Measurements from ENCODE around the gene IL1R2. TPM values are rescaled to one million over a fixed set of nuclear protein-coding genes. Genes with fewer than 3 reads are reported as not detected.

Gene IL1R2
- total and polyA plus RNA-seq, 2 of the 13 experiments (the other 11 are each of a cell fraction or from before 2014, with no cell fraction given): 3.6 to 7.3 TPM

GRCh38 chr2:102046135-102046986, 54.6 kb downstream of the IL1R2 start (continued):
- no peak for TF ChIP-seq ZFYVE20 (CRISPR knock-in tag; IDR thresholded peaks at IDR 0.05; ENCODE audit: borderline replicate concordance, low read depth)
- peak; percentile 99 for TF ChIP-seq MEIS1 (CRISPR knock-in tag; IDR thresholded peaks at IDR 0.05; ENCODE audit: borderline replicate concordance)
- no peak for TF ChIP-seq SCMH1 (CRISPR knock-in tag; IDR thresholded peaks at IDR 0.05; ENCODE audit: borderline replicate concordance)
- TF ChIP-seq MXI1 (IDR thresholded peaks at IDR 0.05; ENCODE audit: borderline replicate concordance, low read depth, low read length): peak; percentile 65; the same call in 1 of the 3 replicates
- peak; percentile 97 for TF ChIP-seq ZNF501 (CRISPR knock-in tag; IDR thresholded peaks at IDR 0.05)
- TF ChIP-seq PPARG (CRISPR knock-in tag; conservative IDR thresholded peaks at IDR 0.05): peak; percentile 97
- peak; percentile 83 for TF ChIP-seq ATF1 (CRISPR knock-in tag; IDR thresholded peaks at IDR 0.05)
- TF ChIP-seq TCF12 (IDR thresholded peaks at IDR 0.05): no peak
- TF ChIP-seq TCF12 (CRISPR knock-in tag; IDR thresholded peaks at IDR 0.05): 0 out of 2 replicates have a peak, but pooled peaks have one; percentile 54
- no peak for TF ChIP-seq RARG (CRISPR knock-in tag; IDR thresholded peaks at IDR 0.05; ENCODE audit: low read depth)
- TF ChIP-seq REL (CRISPR knock-in tag; conservative IDR thresholded peaks at IDR 0.05): no peak
- TF ChIP-seq SKI (IDR thresholded peaks at IDR 0.05; ENCODE audit: partially characterized antibody): peak; percentile 83
- no peak for TF ChIP-seq RNF2 (conservative IDR thresholded peaks at IDR 0.05; ENCODE audit: low read depth)
- no peak for TF ChIP-seq SRSF9 (IDR thresholded peaks at IDR 0.05; ENCODE audit: borderline replicate concordance, insufficient read depth, low read depth, low read length, poor library complexity, severe bottlenecking)
- TF ChIP-seq HOXA3 (CRISPR knock-in tag; IDR thresholded peaks at IDR 0.05): peak; percentile 96
- TF ChIP-seq SNRNP70 (IDR thresholded peaks at IDR 0.05; ENCODE audit: low read depth, low read length): no peak
- TF ChIP-seq ZBTB21 (CRISPR knock-in tag; IDR thresholded peaks at IDR 0.05): peak; percentile 65; the same call in 1 of the 2 replicates
- TF ChIP-seq ATF7-NPFF (CRISPR knock-in tag; IDR thresholded peaks at IDR 0.05; ENCODE audit: low read depth): no peak; the same call in 1 of the 2 replicates
- TF ChIP-seq ASH2L (IDR thresholded peaks at IDR 0.05; ENCODE audit: insufficient read length, low read depth, low read length): peak; percentile 87
- no peak for TF ChIP-seq PHF20 (CRISPR knock-in tag; IDR thresholded peaks at IDR 0.05)
- TF ChIP-seq, protein P1, sequence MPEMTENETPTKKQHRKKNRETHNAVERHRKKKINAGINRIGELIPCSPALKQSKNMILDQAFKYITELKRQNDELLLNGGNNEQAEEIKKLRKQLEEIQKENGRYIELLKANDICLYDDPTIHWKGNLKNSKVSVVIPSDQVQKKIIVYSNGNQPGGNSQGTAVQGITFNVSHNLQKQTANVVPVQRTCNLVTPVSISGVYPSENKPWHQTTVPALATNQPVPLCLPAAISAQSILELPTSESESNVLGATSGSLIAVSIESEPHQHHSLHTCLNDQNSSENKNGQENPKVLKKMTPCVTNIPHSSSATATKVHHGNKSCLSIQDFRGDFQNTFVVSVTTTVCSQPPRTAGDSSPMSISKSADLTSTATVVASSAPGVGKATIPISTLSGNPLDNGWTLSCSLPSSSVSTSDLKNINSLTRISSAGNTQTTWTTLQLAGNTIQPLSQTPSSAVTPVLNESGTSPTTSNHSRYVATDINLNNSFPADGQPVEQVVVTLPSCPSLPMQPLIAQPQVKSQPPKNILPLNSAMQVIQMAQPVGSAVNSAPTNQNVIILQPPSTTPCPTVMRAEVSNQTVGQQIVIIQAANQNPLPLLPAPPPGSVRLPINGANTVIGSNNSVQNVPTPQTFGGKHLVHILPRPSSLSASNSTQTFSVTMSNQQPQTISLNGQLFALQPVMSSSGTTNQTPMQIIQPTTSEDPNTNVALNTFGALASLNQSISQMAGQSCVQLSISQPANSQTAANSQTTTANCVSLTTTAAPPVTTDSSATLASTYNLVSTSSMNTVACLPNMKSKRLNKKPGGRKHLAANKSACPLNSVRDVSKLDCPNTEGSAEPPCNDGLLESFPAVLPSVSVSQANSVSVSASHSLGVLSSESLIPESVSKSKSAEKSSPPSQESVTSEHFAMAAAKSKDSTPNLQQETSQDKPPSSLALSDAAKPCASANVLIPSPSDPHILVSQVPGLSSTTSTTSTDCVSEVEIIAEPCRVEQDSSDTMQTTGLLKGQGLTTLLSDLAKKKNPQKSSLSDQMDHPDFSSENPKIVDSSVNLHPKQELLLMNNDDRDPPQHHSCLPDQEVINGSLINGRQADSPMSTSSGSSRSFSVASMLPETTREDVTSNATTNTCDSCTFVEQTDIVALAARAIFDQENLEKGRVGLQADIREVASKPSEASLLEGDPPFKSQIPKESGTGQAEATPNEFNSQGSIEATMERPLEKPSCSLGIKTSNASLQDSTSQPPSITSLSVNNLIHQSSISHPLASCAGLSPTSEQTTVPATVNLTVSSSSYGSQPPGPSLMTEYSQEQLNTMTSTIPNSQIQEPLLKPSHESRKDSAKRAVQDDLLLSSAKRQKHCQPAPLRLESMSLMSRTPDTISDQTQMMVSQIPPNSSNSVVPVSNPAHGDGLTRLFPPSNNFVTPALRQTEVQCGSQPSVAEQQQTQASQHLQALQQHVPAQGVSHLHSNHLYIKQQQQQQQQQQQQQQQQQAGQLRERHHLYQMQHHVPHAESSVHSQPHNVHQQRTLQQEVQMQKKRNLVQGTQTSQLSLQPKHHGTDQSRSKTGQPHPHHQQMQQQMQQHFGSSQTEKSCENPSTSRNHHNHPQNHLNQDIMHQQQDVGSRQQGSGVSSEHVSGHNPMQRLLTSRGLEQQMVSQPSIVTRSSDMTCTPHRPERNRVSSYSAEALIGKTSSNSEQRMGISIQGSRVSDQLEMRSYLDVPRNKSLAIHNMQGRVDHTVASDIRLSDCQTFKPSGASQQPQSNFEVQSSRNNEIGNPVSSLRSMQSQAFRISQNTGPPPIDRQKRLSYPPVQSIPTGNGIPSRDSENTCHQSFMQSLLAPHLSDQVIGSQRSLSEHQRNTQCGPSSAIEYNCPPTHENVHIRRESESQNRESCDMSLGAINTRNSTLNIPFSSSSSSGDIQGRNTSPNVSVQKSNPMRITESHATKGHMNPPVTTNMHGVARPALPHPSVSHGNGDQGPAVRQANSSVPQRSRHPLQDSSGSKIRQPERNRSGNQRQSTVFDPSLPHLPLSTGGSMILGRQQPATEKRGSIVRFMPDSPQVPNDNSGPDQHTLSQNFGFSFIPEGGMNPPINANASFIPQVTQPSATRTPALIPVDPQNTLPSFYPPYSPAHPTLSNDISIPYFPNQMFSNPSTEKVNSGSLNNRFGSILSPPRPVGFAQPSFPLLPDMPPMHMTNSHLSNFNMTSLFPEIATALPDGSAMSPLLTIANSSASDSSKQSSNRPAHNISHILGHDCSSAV (CRISPR knock-in tag; IDR thresholded peaks at IDR 0.05; ENCODE audit: borderline replicate concordance): no peak
- peak; percentile 89 for TF ChIP-seq STAT5B (CRISPR knock-in tag; IDR thresholded peaks at IDR 0.05)
- TF ChIP-seq ZNF790 (CRISPR knock-in tag; IDR thresholded peaks at IDR 0.05; ENCODE audit: borderline replicate concordance): no peak
